Mammary epithelial cell (primary cell): Measurements from ENCODE around the gene UBAC2.

Source experiments
- CTCF ChIP-seq, 2 donors: IDR thresholded peaks in 1 of 2; conservative IDR thresholded peaks in 1 of 2; 2 replicates each; pipeline ENCODE4 v1.5.1; 2011 to 2012; ENCODE audit warnings: inconsistent platforms in 2 of 2, low read length in 2 of 2, mild to moderate bottlenecking in 2 of 2, control low read depth in 1 of 2, low read depth in 1 of 2; ENCODE audit not compliant: insufficient read depth in 1 of 2; ENCODE audit errors: extremely low read depth in 1 of 2
- EZH2 ChIP-seq: IDR thresholded peaks from 2 replicates; pipeline ENCODE4 v1.6.1; 2012; ENCODE audit warnings: low read length, inconsistent platforms, borderline replicate concordance

- no peak for TF ChIP-seq CTCF (conservative IDR thresholded peaks at IDR 0.05 in 1 of 2, IDR thresholded peaks at IDR 0.05 in 1 of 2; ENCODE audit: extremely low read depth in 1 of 2, insufficient read depth in 1 of 2, low read depth in 1 of 2, low read length in 2 of 2)
- TF ChIP-seq EZH2, result no peak
These were observed 120.2 kb downstream of the UBAC2 start for GRCh38 chr13:99320693-99321481.
